ENCODE measurements around the gene RBP2. TPM values are rescaled to one million over a fixed set of nuclear protein-coding genes. Genes with fewer than 3 reads are reported as not detected.

Gene RBP2
- total and polyA plus RNA-seq, 2 donors = 0.09 to 0.37 TPM

GRCh38 chr3:139491966-139492365 is 15.7 kb upstream of the RBP2 start:
- no peaks in the 10 kb centered on the region for H3K36me3 ChIP-seq (ENCODE audit: control insufficient read depth in 2 of 2, insufficient read depth in 2 of 2, low read length in 1 of 2)
- peaks cover 0 to 6% of the 10 kb centered on the region in 2 donors for H3K9me3 ChIP-seq (ENCODE audit: control insufficient read depth in 2 of 2, insufficient read depth in 1 of 2, low read length in 1 of 2)
- WGBS = 93% methylated on average over 1 of the region's 1 CpG
- no peaks in the 10 kb centered on the region for H3K27me3 ChIP-seq (ENCODE audit: control insufficient read depth in 2 of 2, insufficient read depth in 1 of 2, low read length in 1 of 2)
- no peaks in the 10 kb centered on the region for H3K4me1 ChIP-seq (ENCODE audit: control insufficient read depth in 2 of 2, insufficient read depth in 2 of 2, low read length in 2 of 2)
- no peak for DNase-seq (ENCODE audit: low read depth in 6 of 9, low spot score in 9 of 9)
- H3K4me3 ChIP-seq (ENCODE audit: low read length in 2 of 2) = no peak overlapping the region
- no peak overlapping the region for H3K27ac ChIP-seq (ENCODE audit: low read depth in 1 of 2, low read length in 1 of 2)

GRCh38 chr3:139491027-139491700 is 14.8 kb upstream of the RBP2 start:
- no peak overlapping the region for H3K27ac ChIP-seq (ENCODE audit: low read depth in 1 of 2, low read length in 1 of 2)
- no peak overlapping the region for H3K4me3 ChIP-seq (ENCODE audit: low read length in 2 of 2)
- no peaks in the 10 kb centered on the region for H3K36me3 ChIP-seq (ENCODE audit: control insufficient read depth in 2 of 2, insufficient read depth in 2 of 2, low read length in 1 of 2)
- no peaks in the 10 kb centered on the region for H3K27me3 ChIP-seq (ENCODE audit: control insufficient read depth in 2 of 2, insufficient read depth in 1 of 2, low read length in 1 of 2)
- peaks cover 0 to 6% of the 10 kb centered on the region in 2 donors for H3K9me3 ChIP-seq (ENCODE audit: control insufficient read depth in 2 of 2, insufficient read depth in 1 of 2, low read length in 1 of 2)
- 70% methylated on average over 1 of the region's 1 CpG for WGBS
- no peaks in the 10 kb centered on the region for H3K4me1 ChIP-seq (ENCODE audit: control insufficient read depth in 2 of 2, insufficient read depth in 2 of 2, low read length in 2 of 2)
- no peak for DNase-seq (ENCODE audit: low read depth in 6 of 9, low spot score in 9 of 9)

- Histone ChIP-seq H3K9me3 (ENCODE audit: control insufficient read depth in 2 of 2, insufficient read depth in 1 of 2, low read length in 1 of 2) (no peaks in the 10 kb centered on the region), H3K4me3 (ENCODE audit: low read length in 2 of 2) (no peak overlapping the region), H3K27me3 (ENCODE audit: control insufficient read depth in 2 of 2, insufficient read depth in 1 of 2, low read length in 1 of 2) (no peaks in the 10 kb centered on the region), H3K27ac (ENCODE audit: low read depth in 1 of 2, low read length in 1 of 2) (no peak overlapping the region), H3K4me1 (ENCODE audit: control insufficient read depth in 2 of 2, insufficient read depth in 2 of 2, low read length in 2 of 2) (no peaks in the 10 kb centered on the region), H3K36me3 (ENCODE audit: control insufficient read depth in 2 of 2, insufficient read depth in 2 of 2, low read length in 1 of 2) (no peaks in the 10 kb centered on the region)
- DNase-seq (ENCODE audit: low read depth in 6 of 9, low spot score in 9 of 9) = no peak
- 85% methylated on average over 1 of the region's 1 CpG for WGBS
These were observed 5.9 kb upstream of the RBP2 start for GRCh38 chr3:139482206-139482605.

GRCh38 chr3:139481116-139481515 is 4.8 kb upstream of the RBP2 start:
- H3K27me3 ChIP-seq (ENCODE audit: control insufficient read depth in 2 of 2, insufficient read depth in 1 of 2, low read length in 1 of 2) = no peaks in the 10 kb centered on the region
- H3K4me3 ChIP-seq (ENCODE audit: low read length in 2 of 2) = no peak overlapping the region
- no peak overlapping the region for H3K27ac ChIP-seq (ENCODE audit: low read depth in 1 of 2, low read length in 1 of 2)
- H3K4me1 ChIP-seq (ENCODE audit: control insufficient read depth in 2 of 2, insufficient read depth in 2 of 2, low read length in 2 of 2) = no peaks in the 10 kb centered on the region
- no peaks in the 10 kb centered on the region for H3K36me3 ChIP-seq (ENCODE audit: control insufficient read depth in 2 of 2, insufficient read depth in 2 of 2, low read length in 1 of 2)
- DNase-seq (ENCODE audit: low read depth in 6 of 9, low spot score in 9 of 9) = no peak
- H3K9me3 ChIP-seq (ENCODE audit: control insufficient read depth in 2 of 2, insufficient read depth in 1 of 2, low read length in 1 of 2) = no peaks in the 10 kb centered on the region

- 97% methylated on average over 3 of the region's 3 CpGs for WGBS
- DNase-seq (ENCODE audit: low read depth in 6 of 9, low spot score in 9 of 9) = no peak
These were observed 4.3 kb upstream of the RBP2 start for GRCh38 chr3:139480585-139480984.

GRCh38 chr3:139477710-139478640 is 1.7 kb upstream of the RBP2 start:
- Histone ChIP-seq H3K4me1 (ENCODE audit: control insufficient read depth in 2 of 2, insufficient read depth in 2 of 2, low read length in 2 of 2) (no peaks in the 10 kb centered on the region), H3K27me3 (ENCODE audit: control insufficient read depth in 2 of 2, insufficient read depth in 1 of 2, low read length in 1 of 2) (no peaks in the 10 kb centered on the region), H3K4me3 (ENCODE audit: low read length in 2 of 2) (no peak overlapping the region), H3K27ac (ENCODE audit: low read depth in 1 of 2, low read length in 1 of 2) (no peak overlapping the region), H3K36me3 (ENCODE audit: control insufficient read depth in 2 of 2, insufficient read depth in 2 of 2, low read length in 1 of 2) (no peaks in the 10 kb centered on the region), H3K9me3 (ENCODE audit: control insufficient read depth in 2 of 2, insufficient read depth in 1 of 2, low read length in 1 of 2) (no peaks in the 10 kb centered on the region)
- 71% methylated on average over 3 of the region's 3 CpGs for WGBS
- DNase-seq (ENCODE audit: low read depth in 6 of 9, low spot score in 9 of 9) = no peak

More at GRCh38 chr3:139480585-139480984, 4.3 kb upstream of the RBP2 start:
- Histone ChIP-seq H3K4me1 (ENCODE audit: control insufficient read depth in 2 of 2, insufficient read depth in 2 of 2, low read length in 2 of 2) (no peaks in the 10 kb centered on the region), H3K27ac (ENCODE audit: low read depth in 1 of 2, low read length in 1 of 2) (no peak overlapping the region), H3K27me3 (ENCODE audit: control insufficient read depth in 2 of 2, insufficient read depth in 1 of 2, low read length in 1 of 2) (no peaks in the 10 kb centered on the region), H3K9me3 (ENCODE audit: control insufficient read depth in 2 of 2, insufficient read depth in 1 of 2, low read length in 1 of 2) (no peaks in the 10 kb centered on the region), H3K36me3 (ENCODE audit: control insufficient read depth in 2 of 2, insufficient read depth in 2 of 2, low read length in 1 of 2) (no peaks in the 10 kb centered on the region), H3K4me3 (ENCODE audit: low read length in 2 of 2) (no peak overlapping the region)

- WGBS = 95% methylated on average over 2 of the region's 2 CpGs
- Histone ChIP-seq H3K27ac (ENCODE audit: low read depth in 1 of 2, low read length in 1 of 2) (no peak overlapping the region), H3K27me3 (ENCODE audit: control insufficient read depth in 2 of 2, insufficient read depth in 1 of 2, low read length in 1 of 2) (no peaks in the 10 kb centered on the region), H3K9me3 (ENCODE audit: control insufficient read depth in 2 of 2, insufficient read depth in 1 of 2, low read length in 1 of 2) (no peaks in the 10 kb centered on the region), H3K4me3 (ENCODE audit: low read length in 2 of 2) (no peak overlapping the region), H3K36me3 (ENCODE audit: control insufficient read depth in 2 of 2, insufficient read depth in 2 of 2, low read length in 1 of 2) (no peaks in the 10 kb centered on the region), H3K4me1 (ENCODE audit: control insufficient read depth in 2 of 2, insufficient read depth in 2 of 2, low read length in 2 of 2) (no peaks in the 10 kb centered on the region)
- no peak for DNase-seq (ENCODE audit: low read depth in 6 of 9, low spot score in 9 of 9)
These were observed 3.1 kb downstream of the RBP2 start for GRCh38 chr3:139473155-139473771.

GRCh38 chr3:139472380-139473010 is 3.8 kb downstream of the RBP2 start:
- H3K27ac ChIP-seq (ENCODE audit: low read depth in 1 of 2, low read length in 1 of 2) = no peak overlapping the region
- WGBS = 89% methylated on average over 3 of the region's 3 CpGs
- no peak overlapping the region for H3K4me3 ChIP-seq (ENCODE audit: low read length in 2 of 2)
- no peaks in the 10 kb centered on the region for H3K4me1 ChIP-seq (ENCODE audit: control insufficient read depth in 2 of 2, insufficient read depth in 2 of 2, low read length in 2 of 2)
- H3K9me3 ChIP-seq (ENCODE audit: control insufficient read depth in 2 of 2, insufficient read depth in 1 of 2, low read length in 1 of 2) = no peaks in the 10 kb centered on the region
- no peaks in the 10 kb centered on the region for H3K36me3 ChIP-seq (ENCODE audit: control insufficient read depth in 2 of 2, insufficient read depth in 2 of 2, low read length in 1 of 2)
- DNase-seq (ENCODE audit: low read depth in 6 of 9, low spot score in 9 of 9) = no peak
- no peaks in the 10 kb centered on the region for H3K27me3 ChIP-seq (ENCODE audit: control insufficient read depth in 2 of 2, insufficient read depth in 1 of 2, low read length in 1 of 2)
